Coronary artery (tissue), 2 donors: ENCODE data around the gene LRRK1.

Experiments
- DNase-seq: peaks from one replicate; pipeline ENCODE4 v3.0.0-alpha.2; 2017; ENCODE audit warnings: low spot score
- H3K27ac ChIP-seq, 2 donors: fragments of 200-600 bp; sonication (generic); one replicate each; pipeline ENCODE4 v1.5.1; 2016 to 2019
- H3K4me3 ChIP-seq: fragments of 200-600 bp; sonication (generic); 2 replicates; pipeline ENCODE4 v1.5.1; 2016; ENCODE audit warnings: mild to moderate bottlenecking, moderate library complexity
- CTCF ChIP-seq: fragments of 200-600 bp; sonication (generic); IDR thresholded peaks from one replicate; pipeline ENCODE4 v1.5.1; 2019; ENCODE audit warnings: antibody characterized with exemption

LRRK1 gene

GRCh38 chr15:100911086-100911485 lies 8.1 kb upstream of the LRRK1 start:
- H3K27ac ChIP-seq = no peak overlapping the region
- peak; percentile 28 for DNase-seq
- TF ChIP-seq CTCF = no peak
- no peak overlapping the region for H3K4me3 ChIP-seq

- TF ChIP-seq CTCF = no peak
- Histone ChIP-seq H3K27ac (no peak overlapping the region), H3K4me3 (no peak overlapping the region)
- peak; percentile 22 for DNase-seq
These were observed 5.2 kb upstream of the LRRK1 start for GRCh38 chr15:100913961-100914360.

GRCh38 chr15:100914876-100915275 lies 4.3 kb upstream of the LRRK1 start:
- H3K27ac ChIP-seq = no peak overlapping the region
- no peak overlapping the region for H3K4me3 ChIP-seq
- no peak for TF ChIP-seq CTCF
- peak; percentile 36 for DNase-seq

GRCh38 chr15:100918034-100918689 lies 995 bp upstream of the LRRK1 start:
- TF ChIP-seq CTCF = peak; percentile 69
- peak; percentile 72 for DNase-seq
- Histone ChIP-seq H3K27ac (peak overlapping the region in 1 of 2 donors; percentile 70), H3K4me3 (peak overlapping the region; percentile 85)

- Histone ChIP-seq H3K27ac (peak overlapping the region in 1 of 2 donors; percentile 70), H3K4me3 (peak overlapping the region; percentile 85)
- DNase-seq = peak; percentile 68
- no peak for TF ChIP-seq CTCF
These were observed 586 bp downstream of the LRRK1 start for GRCh38 chr15:100919481-100920405.

GRCh38 chr15:100920516-100921135 lies 1.5 kb downstream of the LRRK1 start:
- no peak for TF ChIP-seq CTCF
- Histone ChIP-seq H3K4me3 (peak overlapping the region; percentile 85), H3K27ac (no peak overlapping the region)
- DNase-seq = peak; percentile 22
